K562 (cell line): ENCODE measurements around the gene ARID5B. TPM values are rescaled to one million over a fixed set of nuclear protein-coding genes. Genes with fewer than 3 reads are reported as not detected.

ENCODE experiments used
- ATAC-seq: fragments of 200-7000 bp; cut with Tn5 transposase; 3 replicates; pipeline ENCODE4 v1.9.1; 2020; ENCODE audit warnings: moderate library complexity
- BruUV-seq: library from RNA; stranded (reverse); fragments of 400-500 nt; replicated peaks from 2 replicates; lab custom pipeline; 2021; lab: Mats Ljungman, UMichigan
- CTCF ChIA-PET: fragments of 300-600 bp; formaldehyde crosslinking; extraction: SDS; loops from one replicate; lab custom pipeline; 2021; ENCODE audit warnings: low intra/inter-chr PET ratio; lab: Yijun Ruan, JAX
- POLR2A ChIA-PET: fragments of 300-600, 350-650 bp; sonication (Branson Sonifier 250); formaldehyde crosslinking; extraction: SDS; loops from one replicate; lab custom pipeline; 2021; ENCODE audit warnings: antibody characterized with exemption, inconsistent platforms; lab: Yijun Ruan, JAX
- DNase-seq, 4 experiments: peaks; one replicate each; pipeline versions ENCODE4 v3.0.0 to v3.0.0-alpha.2; 2011 to 2018; ENCODE audit warnings: low spot score in 3 of 4, mixed read lengths in 3 of 4; ENCODE audit errors: extremely low read depth in 1 of 4
- FAIRE-seq: peaks from 2 replicates; lab custom pipeline; 2011; peaks lifted over from hg19 to GRCh38; lab: Jason Lieb, UNC
- H2AFZ ChIP-seq: 2 replicates; pipeline ENCODE4 v1.6.0; 2011; ENCODE audit warnings: low read depth, low read length, control low read depth, inconsistent platforms
- H3K27ac ChIP-seq: fragments of 200-600 bp; 3 replicates; pipeline ENCODE4 v1.8.0; 2011; ENCODE audit warnings: low read depth, mild to moderate bottlenecking, control low read depth, inconsistent platforms, low read length, moderate library complexity, mixed read lengths; ENCODE audit errors: extremely low read depth
- H3K27me3 ChIP-seq, 2 experiments: fragments of 300-600 bp in 1 of 2; 2 replicates in 1 of 2; 3 replicates in 1 of 2; pipeline versions ENCODE4 v1.6.0 to v1.8.0; 2011; ENCODE audit warnings: inconsistent platforms in 2 of 2, low read length in 2 of 2, mild to moderate bottlenecking in 1 of 2, mixed read lengths in 1 of 2, moderate library complexity in 1 of 2; ENCODE audit not compliant: control insufficient read depth in 2 of 2, insufficient read depth in 2 of 2
- H3K36me3 ChIP-seq: fragments of 300-600 bp; 3 replicates; pipeline ENCODE4 v1.8.0; 2011; ENCODE audit warnings: mild to moderate bottlenecking, low read length, inconsistent platforms; ENCODE audit not compliant: control insufficient read depth, insufficient read depth
- H3K4me1 ChIP-seq, 2 experiments: fragments of 200-600 bp in 1 of 2; replicated peaks in 1 of 2; 2 replicates in 1 of 2; 3 replicates in 1 of 2; pipeline versions ENCODE4 v1.5.1 to v1.8.0; 2011; ENCODE audit warnings: inconsistent platforms in 2 of 2, low read length in 2 of 2, mild to moderate bottlenecking in 1 of 2, mixed read lengths in 1 of 2, moderate library complexity in 1 of 2; ENCODE audit not compliant: control insufficient read depth in 2 of 2, insufficient read depth in 2 of 2
- H3K4me2 ChIP-seq: 2 replicates; pipeline ENCODE4 v1.6.1; 2011; ENCODE audit warnings: low read length, control low read depth, inconsistent platforms, mixed read lengths; ENCODE audit not compliant: insufficient read depth
- H3K4me3 ChIP-seq: fragments of 200-600 bp; sonication (generic), shearing (Covaris generic); 2 replicates; pipeline ENCODE4 v1.5.1; 2016; ENCODE audit warnings: control low read depth, inconsistent platforms
- H3K79me2 ChIP-seq: fragments of 200-600 bp; 3 replicates; pipeline ENCODE4 v1.8.0; 2011; ENCODE audit warnings: low read length, inconsistent platforms; ENCODE audit not compliant: control insufficient read depth, insufficient read depth
- H3K9ac ChIP-seq, 2 experiments: 2 replicates each; pipeline versions ENCODE4 v1.6.0 to v1.6.1; 2011; ENCODE audit warnings: low read depth in 2 of 2, low read length in 2 of 2, control low read depth in 1 of 2, inconsistent platforms in 1 of 2, mild to moderate bottlenecking in 1 of 2, mixed read lengths in 1 of 2; ENCODE audit not compliant: insufficient read depth in 1 of 2
- H3K9me1 ChIP-seq: one replicate; pipeline ENCODE4 v1.6.0; 2011; ENCODE audit warnings: inconsistent platforms, mild to moderate bottlenecking, low read length, moderate library complexity; ENCODE audit not compliant: control insufficient read depth, insufficient read depth
- H3K9me3 ChIP-seq: replicated peaks from 2 replicates; pipeline ENCODE4 v1.5.1; 2011; ENCODE audit warnings: low read depth, low read length, inconsistent platforms; ENCODE audit not compliant: control insufficient read depth, insufficient read depth
- H4K20me1 ChIP-seq: replicated peaks from 2 replicates; pipeline ENCODE4 v1.6.1; 2011; ENCODE audit warnings: low read length, inconsistent platforms, mixed read lengths; ENCODE audit not compliant: control insufficient read depth, insufficient read depth
- ASH1L ChIP-seq: fragments of 450-650 bp; IDR thresholded peaks from 2 replicates; pipeline ENCODE4 v1.6.1; 2018; ENCODE audit warnings: borderline replicate concordance, mild to moderate bottlenecking, low read depth; ENCODE audit not compliant: partially characterized antibody
- NFXL1 ChIP-seq: fragments of 450-650 bp; formaldehyde crosslinking; IDR thresholded peaks from 2 replicates; pipeline ENCODE4 v1.4.0; 2021; ENCODE audit warnings: mild to moderate bottlenecking
- ZNF121 ChIP-seq: sonication (generic); formaldehyde crosslinking; conservative IDR thresholded peaks from 2 replicates; pipeline ENCODE4 v1.8.0; 2022; ENCODE audit warnings: missing genetic modification reagents
- WGBS: fragments of 100-300 bp; shearing (Covaris generic); methylation state at CpG from one replicate; pipeline ENCODE4 v1.1.6; 2016; ENCODE audit warnings: low coverage, mixed read lengths; ENCODE audit not compliant: insufficient coverage; ENCODE audit errors: missing lambda C conversion rate; 5-methylcytosine and 5-hydroxymethylcytosine counted together
- in situ Hi-C: fragments of 300-500 bp; cut with MboI; formaldehyde crosslinking; loops from 4 replicates; pipeline ENCODE4 v1.15.0; 2018; ENCODE audit warnings: inconsistent platforms, mixed read lengths
- intact Hi-C: fragments of 100-400 bp; cut with micrococcal nuclease; formaldehyde crosslinking; loops from 2 replicates; pipeline ENCODE4 v1.14.2; 2022
- polyA plus RNA-seq, 8 experiments: library from polyadenylated mRNA; depleted of rRNA in 4 of 8; stranded (reverse) in 5 of 8; unstranded in 3 of 8; fragments of >200 nt; fragmentation: Nextera tagmentation in 2 of 8; fragmentation: Illumina TruSeq in 1 of 8; extraction: Ambion mirVana in 2 of 8; extraction: Trizol in 1 of 8; gene quantifications; 2 replicates each; pipeline versions ENCODE4 v1.2.1 to v1.2.3, GENCODE V29; 2011 to 2014; ENCODE audit warnings: inconsistent platforms in 1 of 8, missing spikeins in 1 of 8
- total RNA-seq, 7 experiments: library from RNA; depleted of rRNA in 6 of 7; stranded (reverse); fragments of >200 nt in 6 of 7; fragmentation: Illumina TruSeq in 2 of 7; extraction: Trizol in 2 of 7; gene quantifications; 2 replicates each; pipeline versions ENCODE4 v1.2.1 to v1.2.3, GENCODE V29; 2011 to 2021; ENCODE audit warnings: low replicate concordance in 1 of 7
- TF ChIP-seq, protein P1 (sequence below): fragments of 250-450 bp; sonication (Bioruptor Pico); IDR thresholded peaks from 2 replicates; pipeline ENCODE4 v1.8.0; 2021; ENCODE audit warnings: moderate library complexity, mild to moderate bottlenecking, inconsistent platforms
- TF ChIP-seq, protein P2 (sequence below): IDR thresholded peaks from 3 replicates; pipeline ENCODE4 v1.6.1; 2011; ENCODE audit warnings: borderline replicate concordance, mild to moderate bottlenecking, moderate library complexity; ENCODE audit not compliant: insufficient read length; ENCODE audit errors: extremely low read depth

ARID5B gene
- total and polyA plus RNA-seq, 9 of the 15 experiments (the other 6 are each of a cell fraction or from before 2014, with no cell fraction given): 0.48 to 1.6 (median 0.80) TPM

DNA sequence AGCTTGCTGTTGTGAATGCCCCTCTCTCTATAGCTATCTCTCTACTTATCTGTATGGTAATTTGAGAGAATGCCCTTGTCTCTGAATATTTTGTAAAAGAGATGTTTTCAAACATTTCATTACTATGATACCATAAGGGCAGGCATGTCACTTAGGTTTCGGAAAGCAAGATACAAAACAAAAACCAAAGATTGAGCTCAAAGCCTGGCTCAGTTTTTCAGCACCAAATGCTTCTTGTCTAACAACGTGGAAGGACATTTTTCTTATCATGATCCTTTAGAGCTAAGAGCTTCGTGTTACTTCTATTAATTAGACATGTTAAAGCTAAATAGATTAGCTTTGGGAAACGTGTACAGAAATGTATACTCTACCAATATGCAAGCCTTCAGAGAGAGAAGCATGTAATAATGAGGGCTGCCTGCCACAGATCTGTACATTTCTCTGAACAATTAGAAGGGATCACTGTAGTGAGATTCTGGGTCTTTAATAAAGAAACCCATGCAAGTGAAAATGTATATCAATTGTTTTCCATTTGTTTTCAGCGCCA is 148.9 kb downstream of the ARID5B start:
- no TSS peak for BruUV-seq
- Histone ChIP-seq H3K9me1 (no peaks in the 10 kb centered on the region), H3K4me3 (no peak overlapping the region), H4K20me1 (no peaks in the 10 kb centered on the region), H3K4me1 (peaks cover 5 to 9% of the 10 kb centered on the region in 2 experiments; a peak in 3 of 5 replicates), H3K9ac (no peak overlapping the region), H3K27ac (no peak overlapping the region), H3K9me3 (no peaks in the 10 kb centered on the region), H3K27me3 (peaks cover 4 to 9% of the 10 kb centered on the region in 2 experiments; a peak in 3 of 5 replicates), H3K79me2 (no peaks in the 10 kb centered on the region), H3K4me2 (no peak overlapping the region), H2AFZ (no peak overlapping the region), H3K36me3 (no peaks in the 10 kb centered on the region)
- no peak for DNase-seq
- intact Hi-C loops (no loop called here), in situ Hi-C loops (no loop called here)
- no peak for FAIRE-seq
- ATAC-seq: no peak
- POLR2A ChIA-PET: interaction anchor here (1.2 to 2.6 kb wide), 2 partner anchors 10 to 12 kb away, joined by 3 to 8 read pairs; no protein-coding TSS in a partner anchor
- TF ChIP-seq, protein P1, sequence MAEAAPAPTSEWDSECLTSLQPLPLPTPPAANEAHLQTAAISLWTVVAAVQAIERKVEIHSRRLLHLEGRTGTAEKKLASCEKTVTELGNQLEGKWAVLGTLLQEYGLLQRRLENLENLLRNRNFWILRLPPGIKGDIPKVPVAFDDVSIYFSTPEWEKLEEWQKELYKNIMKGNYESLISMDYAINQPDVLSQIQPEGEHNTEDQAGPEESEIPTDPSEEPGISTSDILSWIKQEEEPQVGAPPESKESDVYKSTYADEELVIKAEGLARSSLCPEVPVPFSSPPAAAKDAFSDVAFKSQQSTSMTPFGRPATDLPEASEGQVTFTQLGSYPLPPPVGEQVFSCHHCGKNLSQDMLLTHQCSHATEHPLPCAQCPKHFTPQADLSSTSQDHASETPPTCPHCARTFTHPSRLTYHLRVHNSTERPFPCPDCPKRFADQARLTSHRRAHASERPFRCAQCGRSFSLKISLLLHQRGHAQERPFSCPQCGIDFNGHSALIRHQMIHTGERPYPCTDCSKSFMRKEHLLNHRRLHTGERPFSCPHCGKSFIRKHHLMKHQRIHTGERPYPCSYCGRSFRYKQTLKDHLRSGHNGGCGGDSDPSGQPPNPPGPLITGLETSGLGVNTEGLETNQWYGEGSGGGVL (CRISPR knock-in tag): no peak
- TF ChIP-seq, protein P2, sequence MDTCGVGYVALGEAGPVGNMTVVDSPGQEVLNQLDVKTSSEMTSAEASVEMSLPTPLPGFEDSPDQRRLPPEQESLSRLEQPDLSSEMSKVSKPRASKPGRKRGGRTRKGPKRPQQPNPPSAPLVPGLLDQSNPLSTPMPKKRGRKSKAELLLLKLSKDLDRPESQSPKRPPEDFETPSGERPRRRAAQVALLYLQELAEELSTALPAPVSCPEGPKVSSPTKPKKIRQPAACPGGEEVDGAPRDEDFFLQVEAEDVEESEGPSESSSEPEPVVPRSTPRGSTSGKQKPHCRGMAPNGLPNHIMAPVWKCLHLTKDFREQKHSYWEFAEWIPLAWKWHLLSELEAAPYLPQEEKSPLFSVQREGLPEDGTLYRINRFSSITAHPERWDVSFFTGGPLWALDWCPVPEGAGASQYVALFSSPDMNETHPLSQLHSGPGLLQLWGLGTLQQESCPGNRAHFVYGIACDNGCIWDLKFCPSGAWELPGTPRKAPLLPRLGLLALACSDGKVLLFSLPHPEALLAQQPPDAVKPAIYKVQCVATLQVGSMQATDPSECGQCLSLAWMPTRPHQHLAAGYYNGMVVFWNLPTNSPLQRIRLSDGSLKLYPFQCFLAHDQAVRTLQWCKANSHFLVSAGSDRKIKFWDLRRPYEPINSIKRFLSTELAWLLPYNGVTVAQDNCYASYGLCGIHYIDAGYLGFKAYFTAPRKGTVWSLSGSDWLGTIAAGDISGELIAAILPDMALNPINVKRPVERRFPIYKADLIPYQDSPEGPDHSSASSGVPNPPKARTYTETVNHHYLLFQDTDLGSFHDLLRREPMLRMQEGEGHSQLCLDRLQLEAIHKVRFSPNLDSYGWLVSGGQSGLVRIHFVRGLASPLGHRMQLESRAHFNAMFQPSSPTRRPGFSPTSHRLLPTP: no peak
- TF ChIP-seq ZNF121: no peak
- no peak for TF ChIP-seq ASH1L
- 0 out of 2 replicates have a peak, but pooled peaks have one; percentile 16 for TF ChIP-seq NFXL1 (CRISPR knock-in tag)
- 12% methylated on average over 5 of the region's 5 CpGs for WGBS
- CTCF ChIA-PET: no interaction called here
